HPDE6-E6E7 (cell line): ENCODE measurements around the gene RGL1.
"Not testable (repeated sequence)": the region's sequence is repeated elsewhere in the genome, so short reads cannot be mapped to it uniquely, and the experiment has no call there.

ENCODE experiments used
- DNase-seq: peaks from one replicate; pipeline ENCODE4 v3.0.0; 2011; ENCODE audit warnings: missing footprints; ENCODE audit errors: extremely low spot score

The RGL1 gene

GRCh38 chr1:183804916-183805841 lies at the start of gene RGL1:
RGL1 (plus strand) TSS chr1:183805120; CDS start chr1:183805298, 178 bp downstream.
- peak; percentile 64 for DNase-seq

GRCh38 chr1:183756326-183756725 lies 48.6 kb upstream of the RGL1 start:
- no peak for DNase-seq

GRCh38 chr1:183757061-183757460 lies 47.9 kb upstream of the RGL1 start:
- peak; percentile 21 for DNase-seq

GRCh38 chr1:183758913-183759312 lies 46.0 kb upstream of the RGL1 start:
- DNase-seq = no peak

GRCh38 chr1:183760661-183761060 lies 44.3 kb upstream of the RGL1 start:
- DNase-seq = no peak

GRCh38 chr1:183761871-183762270 lies 43.0 kb upstream of the RGL1 start:
- no peak for DNase-seq

- DNase-seq = not testable (repeated sequence)
Measured at GRCh38 chr1:183762856-183763255, 42.1 kb upstream of the RGL1 start.

GRCh38 chr1:183764981-183765380 lies 39.9 kb upstream of the RGL1 start:
- DNase-seq = no peak

- no peak for DNase-seq
Measured at GRCh38 chr1:183769956-183770815, 34.7 kb upstream of the RGL1 start.

GRCh38 chr1:183770816-183771128 lies 34.1 kb upstream of the RGL1 start:
- no peak for DNase-seq

- DNase-seq = no peak
Measured at GRCh38 chr1:183773482-183774274, 31.2 kb upstream of the RGL1 start.

GRCh38 chr1:183774938-183775337 lies 30.0 kb upstream of the RGL1 start:
- no peak for DNase-seq

GRCh38 chr1:183776731-183777130 lies 28.2 kb upstream of the RGL1 start:
- no peak for DNase-seq

GRCh38 chr1:183777328-183777727 lies 27.6 kb upstream of the RGL1 start:
- DNase-seq = no peak

- DNase-seq = no peak
Measured at GRCh38 chr1:183778045-183778444, 26.9 kb upstream of the RGL1 start.

GRCh38 chr1:183778568-183779433 lies 26.1 kb upstream of the RGL1 start:
- no peak for DNase-seq

GRCh38 chr1:183780159-183780558 lies 24.8 kb upstream of the RGL1 start:
- DNase-seq = no peak

GRCh38 chr1:183780757-183781156 lies 24.2 kb upstream of the RGL1 start:
- DNase-seq = no peak

GRCh38 chr1:183783342-183783741 lies 21.6 kb upstream of the RGL1 start:
- no peak for DNase-seq

- DNase-seq = no peak
Measured at GRCh38 chr1:183783767-183784637, 20.9 kb upstream of the RGL1 start.
